Sigmoid colon (tissue), 3 donors: ENCODE results near the gene E2F2.

Source experiments
- CTCF ChIP-seq, 4 experiments: fragments of 450-650 bp in 3 of 4; fragments of 200-600 bp in 1 of 4; IDR thresholded peaks; one replicate each; pipeline ENCODE4 v1.5.1; 2016 to 2019; ENCODE audit warnings: antibody characterized with exemption in 4 of 4, mild to moderate bottlenecking in 3 of 4, moderate library complexity in 2 of 4
- POLR2A ChIP-seq, 2 donors: fragments of 450-650 bp; IDR thresholded peaks; one replicate each; pipeline ENCODE4 v1.6.1; 2016; ENCODE audit warnings: antibody characterized with exemption in 2 of 2, mild to moderate bottlenecking in 2 of 2, moderate library complexity in 2 of 2

GRCh38 chr1:23485002-23485332 lies 46.1 kb downstream of the E2F2 start:
- TF ChIP-seq POLR2A (IDR thresholded peaks at IDR 0.05) (no peak), CTCF (IDR thresholded peaks at IDR 0.05) (no peak)
